ENCODE results near the gene COPG2.

GRCh38 chr7:130479716-130480400 lies 188.7 kb downstream of the COPG2 start:
- TF ChIP-seq CTCF (conservative IDR thresholded peaks at IDR 0.05 in 1 of 2, IDR thresholded peaks at IDR 0.05 in 1 of 2; ENCODE audit: low read depth in 1 of 2, low read length in 2 of 2) (no peak), EZH2 (IDR thresholded peaks at IDR 0.05; ENCODE audit: low read length, missing control alignments) (no peak)

Measured in fibroblast of lung (primary cell).